ENCODE data around the gene SCP2. TPM values are rescaled to one million over a fixed set of nuclear protein-coding genes. Genes with fewer than 3 reads are reported as not detected.

The SCP2 gene
- polyA plus RNA-seq, 1 of the 3 experiments (the other 2 are of a cell fraction) = 49.5 TPM

DNA sequence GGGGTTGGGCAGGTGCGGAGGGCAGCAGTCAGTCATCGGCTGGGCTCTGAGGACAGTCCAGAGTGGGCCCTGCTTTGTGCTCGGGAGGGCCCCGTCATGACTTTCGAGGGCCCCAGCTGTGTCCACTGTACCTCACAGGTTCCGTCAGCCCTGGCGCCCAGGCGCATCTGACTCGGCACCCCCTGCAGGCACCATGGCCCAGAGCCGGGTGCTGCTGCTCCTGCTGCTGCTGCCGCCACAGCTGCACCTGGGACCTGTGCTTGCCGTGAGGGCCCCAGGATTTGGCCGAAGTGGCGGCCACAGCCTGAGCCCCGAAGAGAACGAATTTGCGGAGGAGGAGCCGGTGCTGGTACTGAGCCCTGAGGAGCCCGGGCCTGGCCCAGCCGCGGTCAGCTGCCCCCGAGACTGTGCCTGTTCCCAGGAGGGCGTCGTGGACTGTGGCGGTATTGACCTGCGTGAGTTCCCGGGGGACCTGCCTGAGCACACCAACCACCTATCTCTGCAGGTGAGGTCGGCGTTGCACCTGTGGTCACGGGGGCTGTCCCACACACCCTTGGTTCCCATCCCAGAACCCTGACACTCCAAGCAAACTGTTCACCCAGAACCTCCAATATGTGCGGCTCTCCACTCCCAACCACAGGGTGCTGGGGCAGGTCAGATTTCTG, 142.7 kb downstream of the SCP2 start:
- POLR2A ChIA-PET = no interaction called here
- Histone ChIP-seq H3K27ac (ENCODE audit: low read depth in 2 of 2, low read length in 1 of 2) (no peak overlapping the region), H3K9me2 (no peaks in the 10 kb centered on the region), H3K9me3 (no peaks in the 10 kb centered on the region), H3K4me2 (no peak overlapping the region), H3K9ac (no peak overlapping the region), H2AFZ (ENCODE audit: low read depth) (no peak overlapping the region), H4K20me1 (ENCODE audit: insufficient read depth) (no peaks in the 10 kb centered on the region), H3K36me3 (replicated peaks in 1 of 2; ENCODE audit: control insufficient read depth in 1 of 2, insufficient read depth in 2 of 2, low read length in 1 of 2) (no peaks in the 10 kb centered on the region), H3F3A (replicated peaks; ENCODE audit: insufficient read depth) (no peaks in the 10 kb centered on the region), H3K27me3 (ENCODE audit: insufficient read depth) (no peaks in the 10 kb centered on the region), H3K4me3 (ENCODE audit: low read depth in 2 of 2, low read length in 1 of 2) (no peak overlapping the region), H3K79me2 (ENCODE audit: insufficient read depth) (no peaks in the 10 kb centered on the region), H3K4me1 (ENCODE audit: control insufficient read depth in 1 of 2, insufficient read depth in 2 of 2, low read depth in 1 of 2, low read length in 1 of 2) (peaks cover 0 to 14% of the 10 kb centered on the region in 2 experiments; a peak in 1 of 4 replicates)
- WGBS (ENCODE audit: low lambda C conversion rate) = 94% methylated on average over 15 of the region's 31 CpGs
- TF ChIP-seq, protein P1, sequence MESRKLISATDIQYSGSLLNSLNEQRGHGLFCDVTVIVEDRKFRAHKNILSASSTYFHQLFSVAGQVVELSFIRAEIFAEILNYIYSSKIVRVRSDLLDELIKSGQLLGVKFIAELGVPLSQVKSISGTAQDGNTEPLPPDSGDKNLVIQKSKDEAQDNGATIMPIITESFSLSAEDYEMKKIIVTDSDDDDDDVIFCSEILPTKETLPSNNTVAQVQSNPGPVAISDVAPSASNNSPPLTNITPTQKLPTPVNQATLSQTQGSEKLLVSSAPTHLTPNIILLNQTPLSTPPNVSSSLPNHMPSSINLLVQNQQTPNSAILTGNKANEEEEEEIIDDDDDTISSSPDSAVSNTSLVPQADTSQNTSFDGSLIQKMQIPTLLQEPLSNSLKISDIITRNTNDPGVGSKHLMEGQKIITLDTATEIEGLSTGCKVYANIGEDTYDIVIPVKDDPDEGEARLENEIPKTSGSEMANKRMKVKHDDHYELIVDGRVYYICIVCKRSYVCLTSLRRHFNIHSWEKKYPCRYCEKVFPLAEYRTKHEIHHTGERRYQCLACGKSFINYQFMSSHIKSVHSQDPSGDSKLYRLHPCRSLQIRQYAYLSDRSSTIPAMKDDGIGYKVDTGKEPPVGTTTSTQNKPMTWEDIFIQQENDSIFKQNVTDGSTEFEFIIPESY (IDR thresholded peaks at IDR 0.05; ENCODE audit: borderline replicate concordance, low read depth) = no peak
- CTCF ChIA-PET = interaction anchor here (1.2 kb wide), 1 partner anchor 9 kb away, joined by 4 read pairs; no protein-coding TSS in a partner anchor
- peak; percentile 20 for DNase-seq

DNA sequence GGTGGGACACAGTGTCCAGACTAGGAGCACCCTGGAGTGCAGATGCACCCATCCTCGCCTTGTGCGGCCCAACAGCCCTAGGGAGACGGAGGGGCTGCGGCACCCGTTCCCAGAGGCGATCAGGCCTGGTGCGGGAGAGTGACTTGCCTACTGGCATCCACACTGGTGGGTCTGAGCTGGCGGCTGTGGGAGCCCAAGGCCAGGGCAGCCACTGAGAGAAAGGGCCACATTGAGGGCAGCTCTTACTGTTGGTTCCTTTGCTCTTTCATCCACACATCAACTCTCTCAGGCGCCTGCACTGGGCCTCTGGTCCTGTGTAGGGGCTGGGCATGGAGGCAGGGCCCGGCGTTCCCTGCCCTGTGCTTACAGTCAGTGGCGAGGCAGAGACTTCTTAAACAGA, 143.5 kb downstream of the SCP2 start:
- Histone ChIP-seq H2AFZ (ENCODE audit: low read depth) (no peak overlapping the region), H3K4me2 (no peak overlapping the region), H4K20me1 (ENCODE audit: insufficient read depth) (no peaks in the 10 kb centered on the region), H3K4me1 (ENCODE audit: control insufficient read depth in 1 of 2, insufficient read depth in 2 of 2, low read depth in 1 of 2, low read length in 1 of 2) (peaks cover 0 to 14% of the 10 kb centered on the region in 2 experiments; a peak in 1 of 4 replicates), H3K27ac (ENCODE audit: low read depth in 2 of 2, low read length in 1 of 2) (no peak overlapping the region), H3K4me3 (ENCODE audit: low read depth in 2 of 2, low read length in 1 of 2) (no peak overlapping the region), H3K36me3 (replicated peaks in 1 of 2; ENCODE audit: control insufficient read depth in 1 of 2, insufficient read depth in 2 of 2, low read length in 1 of 2) (no peaks in the 10 kb centered on the region), H3K9ac (no peak overlapping the region), H3K9me3 (no peaks in the 10 kb centered on the region), H3K79me2 (ENCODE audit: insufficient read depth) (no peaks in the 10 kb centered on the region), H3K27me3 (ENCODE audit: insufficient read depth) (no peaks in the 10 kb centered on the region), H3K9me2 (no peaks in the 10 kb centered on the region), H3F3A (replicated peaks; ENCODE audit: insufficient read depth) (no peaks in the 10 kb centered on the region)
- WGBS (ENCODE audit: low lambda C conversion rate) = 93% methylated on average over 9 of the region's 12 CpGs
- peak; percentile 31 for DNase-seq
- TF ChIP-seq, protein P2, sequence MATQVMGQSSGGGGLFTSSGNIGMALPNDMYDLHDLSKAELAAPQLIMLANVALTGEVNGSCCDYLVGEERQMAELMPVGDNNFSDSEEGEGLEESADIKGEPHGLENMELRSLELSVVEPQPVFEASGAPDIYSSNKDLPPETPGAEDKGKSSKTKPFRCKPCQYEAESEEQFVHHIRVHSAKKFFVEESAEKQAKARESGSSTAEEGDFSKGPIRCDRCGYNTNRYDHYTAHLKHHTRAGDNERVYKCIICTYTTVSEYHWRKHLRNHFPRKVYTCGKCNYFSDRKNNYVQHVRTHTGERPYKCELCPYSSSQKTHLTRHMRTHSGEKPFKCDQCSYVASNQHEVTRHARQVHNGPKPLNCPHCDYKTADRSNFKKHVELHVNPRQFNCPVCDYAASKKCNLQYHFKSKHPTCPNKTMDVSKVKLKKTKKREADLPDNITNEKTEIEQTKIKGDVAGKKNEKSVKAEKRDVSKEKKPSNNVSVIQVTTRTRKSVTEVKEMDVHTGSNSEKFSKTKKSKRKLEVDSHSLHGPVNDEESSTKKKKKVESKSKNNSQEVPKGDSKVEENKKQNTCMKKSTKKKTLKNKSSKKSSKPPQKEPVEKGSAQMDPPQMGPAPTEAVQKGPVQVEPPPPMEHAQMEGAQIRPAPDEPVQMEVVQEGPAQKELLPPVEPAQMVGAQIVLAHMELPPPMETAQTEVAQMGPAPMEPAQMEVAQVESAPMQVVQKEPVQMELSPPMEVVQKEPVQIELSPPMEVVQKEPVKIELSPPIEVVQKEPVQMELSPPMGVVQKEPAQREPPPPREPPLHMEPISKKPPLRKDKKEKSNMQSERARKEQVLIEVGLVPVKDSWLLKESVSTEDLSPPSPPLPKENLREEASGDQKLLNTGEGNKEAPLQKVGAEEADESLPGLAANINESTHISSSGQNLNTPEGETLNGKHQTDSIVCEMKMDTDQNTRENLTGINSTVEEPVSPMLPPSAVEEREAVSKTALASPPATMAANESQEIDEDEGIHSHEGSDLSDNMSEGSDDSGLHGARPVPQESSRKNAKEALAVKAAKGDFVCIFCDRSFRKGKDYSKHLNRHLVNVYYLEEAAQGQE (IDR thresholded peaks at IDR 0.05; ENCODE audit: low read depth, low read length) = no peak
- TF ChIP-seq JUND (IDR thresholded peaks at IDR 0.05) (no peak), EZH2phosphoT487 (IDR thresholded peaks at IDR 0.05; ENCODE audit: borderline replicate concordance, low read depth) (no peak), SIN3A (IDR thresholded peaks at IDR 0.05; ENCODE audit: borderline replicate concordance, low read depth, low read length) (no peak), RAD21 (IDR thresholded peaks at IDR 0.05; ENCODE audit: low read length) (no peak), RXRA (IDR thresholded peaks at IDR 0.05; ENCODE audit: borderline replicate concordance, low read depth) (no peak), RFX5 (IDR thresholded peaks at IDR 0.05; ENCODE audit: low read length) (no peak)
- TF ChIP-seq, protein P3, sequence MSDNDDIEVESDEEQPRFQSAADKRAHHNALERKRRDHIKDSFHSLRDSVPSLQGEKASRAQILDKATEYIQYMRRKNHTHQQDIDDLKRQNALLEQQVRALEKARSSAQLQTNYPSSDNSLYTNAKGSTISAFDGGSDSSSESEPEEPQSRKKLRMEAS (IDR thresholded peaks at IDR 0.05; ENCODE audit: low read depth) = no peak
- ChIA-PET POLR2A (no interaction called here), CTCF (interaction anchor here (0.8 to 1.7 kb wide), 4 partner anchors 12 to 111 kb away, joined by 3 to 7 read pairs (median 5); no protein-coding TSS in a partner anchor)

Measured in SK-N-SH (cell line).